Trophoblast cell (in vitro differentiated cells and primary cell): Measurements from ENCODE around the gene EDC3.
"Not testable (repeated sequence)": the region's sequence is repeated elsewhere in the genome, so short reads cannot be mapped to it uniquely, and the experiment has no call there.

Source experiments
- DNase-seq, 2 donors: peaks; one replicate each; pipeline ENCODE4 v3.0.0-alpha.2; 2016
- H2AFZ ChIP-seq: 2 replicates; pipeline ENCODE4 v1.6.1; 2013; ENCODE audit warnings: low read length, moderate library complexity, mild to moderate bottlenecking; ENCODE audit not compliant: insufficient read depth, poor library complexity
- H2AK5ac ChIP-seq: 2 replicates; pipeline ENCODE4 v1.6.1; 2013; ENCODE audit warnings: mild to moderate bottlenecking, low read length
- H2BK120ac ChIP-seq: 2 replicates; pipeline ENCODE4 v1.6.1; 2013; ENCODE audit warnings: low read length, mild to moderate bottlenecking, moderate library complexity; ENCODE audit not compliant: insufficient read depth, poor library complexity
- H2BK12ac ChIP-seq: 2 replicates; pipeline ENCODE4 v1.6.1; 2013; ENCODE audit warnings: mild to moderate bottlenecking, low read length, moderate library complexity
- H2BK5ac ChIP-seq: 2 replicates; pipeline ENCODE4 v1.6.1; 2013; ENCODE audit warnings: low read length, low read depth, moderate library complexity, mild to moderate bottlenecking; ENCODE audit not compliant: poor library complexity
- H3K14ac ChIP-seq: 2 replicates; pipeline ENCODE4 v1.6.1; 2013; ENCODE audit warnings: mild to moderate bottlenecking, low read length
- H3K18ac ChIP-seq: 2 replicates; pipeline ENCODE4 v1.6.1; 2013; ENCODE audit warnings: mild to moderate bottlenecking, low read length
- H3K23ac ChIP-seq: 2 replicates; pipeline ENCODE4 v1.6.1; 2013; ENCODE audit warnings: low read length
- H3K27ac ChIP-seq: 2 replicates; pipeline ENCODE4 v1.5.1; 2013; ENCODE audit warnings: low read depth, mild to moderate bottlenecking, inconsistent platforms, low read length, moderate library complexity
- H3K27me3 ChIP-seq: 2 replicates; pipeline ENCODE4 v1.6.1; 2013; ENCODE audit warnings: inconsistent platforms, mild to moderate bottlenecking, low read length, moderate library complexity; ENCODE audit not compliant: insufficient read depth
- H3K36me3 ChIP-seq, 2 experiments: 1 replicate in 1 of 2; 2 replicates in 1 of 2; pipeline ENCODE4 v1.6.1; 2013; ENCODE audit warnings: low read length in 2 of 2, mild to moderate bottlenecking in 2 of 2, moderate library complexity in 1 of 2; ENCODE audit not compliant: insufficient read depth in 2 of 2, control insufficient read depth in 1 of 2
- H3K4ac ChIP-seq: 2 replicates; pipeline ENCODE4 v1.6.1; 2013; ENCODE audit warnings: low read depth, mild to moderate bottlenecking, low read length, moderate library complexity
- H3K4me1 ChIP-seq, 2 experiments: 1 replicate in 1 of 2; 2 replicates in 1 of 2; pipeline ENCODE4 v1.6.1; 2013; ENCODE audit warnings: low read length in 2 of 2, mild to moderate bottlenecking in 2 of 2, moderate library complexity in 1 of 2; ENCODE audit not compliant: insufficient read depth in 2 of 2, control insufficient read depth in 1 of 2
- H3K4me2 ChIP-seq: 2 replicates; pipeline ENCODE4 v1.6.1; 2013; ENCODE audit warnings: inconsistent platforms, mild to moderate bottlenecking, low read length, moderate library complexity
- H3K4me3 ChIP-seq: 2 replicates; pipeline ENCODE4 v1.5.1; 2013; ENCODE audit warnings: mild to moderate bottlenecking, low read depth, low read length, inconsistent platforms
- H3K79me1 ChIP-seq: one replicate; pipeline ENCODE4 v1.6.1; 2013; ENCODE audit warnings: low read length
- H3K79me2 ChIP-seq: 2 replicates; pipeline ENCODE4 v1.6.1; 2013; ENCODE audit warnings: low read length, mild to moderate bottlenecking; ENCODE audit not compliant: control insufficient read depth, insufficient read depth, poor library complexity
- H3K9ac ChIP-seq: 2 replicates; pipeline ENCODE4 v1.6.1; 2013; ENCODE audit warnings: mild to moderate bottlenecking, low read length
- H3K9me3 ChIP-seq: 2 replicates; pipeline ENCODE4 v1.6.1; 2013; ENCODE audit warnings: low read depth, mild to moderate bottlenecking, control low read depth, inconsistent platforms, low read length; ENCODE audit not compliant: insufficient read depth
- H4K12ac ChIP-seq: 2 replicates; pipeline ENCODE4 v1.6.1; 2013; ENCODE audit warnings: low read depth, mild to moderate bottlenecking, low read length, moderate library complexity
- H4K8ac ChIP-seq: 2 replicates; pipeline ENCODE4 v1.6.1; 2013; ENCODE audit warnings: low read depth, mild to moderate bottlenecking, low read length, moderate library complexity
- H4K91ac ChIP-seq: one replicate; pipeline ENCODE4 v1.6.1; 2013; ENCODE audit warnings: low read depth, mild to moderate bottlenecking, low read length, moderate library complexity
- WGBS: extraction: QIAGEN DNeasy Blood & Tissue Kit; methylation state at CpG from one replicate; pipeline ENCODE4 v1.1.7; 2013; ENCODE audit warnings: missing lambda C conversion rate; ENCODE audit not compliant: insufficient read length, insufficient coverage; ENCODE audit errors: extremely low coverage; 5-methylcytosine and 5-hydroxymethylcytosine counted together

The EDC3 gene

GRCh38 chr15:74629696-74630095, 66.1 kb downstream of the EDC3 start:
- not testable (repeated sequence) for H3K9me3 ChIP-seq, H3K4ac ChIP-seq, H2BK5ac ChIP-seq, H3K9ac ChIP-seq, H2AFZ ChIP-seq, H3K4me3 ChIP-seq, H2BK120ac ChIP-seq, H3K27me3 ChIP-seq, DNase-seq, H3K4me2 ChIP-seq, H3K79me1 ChIP-seq, H4K91ac ChIP-seq, H4K8ac ChIP-seq, H4K12ac ChIP-seq, H3K27ac ChIP-seq, H2BK12ac ChIP-seq, H2AK5ac ChIP-seq, H3K4me1 ChIP-seq, H3K23ac ChIP-seq, H3K18ac ChIP-seq, H3K14ac ChIP-seq, H3K79me2 ChIP-seq
- no CpG with 5 or more reads among the region's 10 CpGs for WGBS
- H3K36me3 ChIP-seq = peaks cover 83 to 89% of the 10 kb centered on the region in 2 experiments

DNA sequence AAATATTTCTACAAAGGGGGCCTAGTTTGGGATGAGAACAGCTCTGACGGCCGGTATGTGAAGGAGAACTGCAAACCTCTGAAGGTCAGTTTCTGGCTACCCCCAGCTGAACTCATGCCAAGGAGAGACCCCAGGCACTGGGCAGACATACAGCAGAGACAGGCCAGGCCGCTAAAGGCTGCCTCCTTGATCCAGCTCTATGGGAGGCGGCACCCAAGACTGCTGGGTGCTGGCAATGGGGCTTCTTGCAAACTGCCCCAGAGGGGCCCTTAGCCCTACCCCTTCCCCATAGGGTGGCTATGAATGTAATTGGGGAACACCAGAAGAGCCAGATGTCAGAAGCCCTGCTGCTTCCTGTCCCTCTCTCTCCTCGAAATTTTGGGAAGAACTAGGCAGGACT, 66.9 kb downstream of the EDC3 start:
- Histone ChIP-seq H3K79me1 (no peaks in the 10 kb centered on the region), H3K23ac (no peak overlapping the region), H3K18ac (no peak overlapping the region), H3K9me3 (no peaks in the 10 kb centered on the region), H3K9ac (no peak overlapping the region), H3K79me2 (no peaks in the 10 kb centered on the region), H3K4me3 (no peak overlapping the region), H2BK5ac (no peak overlapping the region), H2AFZ (no peak overlapping the region), H3K4ac (no peak overlapping the region), H3K14ac (no peak overlapping the region), H2BK120ac (no peak overlapping the region), H3K4me2 (no peak overlapping the region), H2AK5ac (no peak overlapping the region), H3K4me1 (no peaks in the 10 kb centered on the region), H4K91ac (no peak overlapping the region), H3K36me3 (peaks cover 91 to 95% of the 10 kb centered on the region in 2 experiments), H2BK12ac (no peak overlapping the region), H4K8ac (no peak overlapping the region), H3K27me3 (no peaks in the 10 kb centered on the region), H3K27ac (no peak overlapping the region), H4K12ac (no peak overlapping the region)
- no CpG with 5 or more reads among the region's 5 CpGs for WGBS
- DNase-seq = no peak

DNA sequence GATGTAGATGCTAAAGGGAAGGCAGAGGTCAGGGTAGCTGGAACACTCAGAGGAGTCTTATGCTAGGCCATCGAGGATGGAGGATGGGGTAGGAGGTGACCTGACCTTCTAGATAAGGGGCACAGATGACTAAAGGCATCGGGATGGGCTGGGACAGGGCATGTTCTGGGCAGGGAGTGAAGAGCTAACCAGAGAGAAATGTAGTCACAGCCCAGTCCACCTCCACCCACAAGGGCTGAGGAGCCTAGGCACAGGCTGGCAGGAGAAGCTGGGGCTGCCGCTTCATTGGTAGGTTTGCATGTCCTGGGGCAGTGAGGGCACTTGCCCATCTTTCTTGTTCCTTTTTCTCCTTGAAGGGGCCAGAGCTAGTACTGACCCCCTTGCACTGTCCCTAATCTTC, 67.6 kb downstream of the EDC3 start:
- Histone ChIP-seq H3K4me1 (no peaks in the 10 kb centered on the region), H4K8ac (no peak overlapping the region), H3K79me2 (no peaks in the 10 kb centered on the region), H3K36me3 (peaks cover 95 to 96% of the 10 kb centered on the region in 2 experiments), H2AK5ac (no peak overlapping the region), H3K27ac (no peak overlapping the region), H3K79me1 (no peaks in the 10 kb centered on the region), H3K27me3 (no peaks in the 10 kb centered on the region), H3K4me2 (no peak overlapping the region), H3K23ac (no peak overlapping the region), H3K4me3 (no peak overlapping the region), H2BK5ac (no peak overlapping the region), H3K14ac (no peak overlapping the region), H3K9me3 (no peaks in the 10 kb centered on the region), H2BK12ac (no peak overlapping the region), H2BK120ac (no peak overlapping the region), H2AFZ (no peak overlapping the region), H4K91ac (no peak overlapping the region), H3K4ac (no peak overlapping the region), H3K18ac (no peak overlapping the region), H4K12ac (no peak overlapping the region), H3K9ac (no peak overlapping the region)
- DNase-seq = no peak
- no CpG with 5 or more reads among the region's 3 CpGs for WGBS

DNA sequence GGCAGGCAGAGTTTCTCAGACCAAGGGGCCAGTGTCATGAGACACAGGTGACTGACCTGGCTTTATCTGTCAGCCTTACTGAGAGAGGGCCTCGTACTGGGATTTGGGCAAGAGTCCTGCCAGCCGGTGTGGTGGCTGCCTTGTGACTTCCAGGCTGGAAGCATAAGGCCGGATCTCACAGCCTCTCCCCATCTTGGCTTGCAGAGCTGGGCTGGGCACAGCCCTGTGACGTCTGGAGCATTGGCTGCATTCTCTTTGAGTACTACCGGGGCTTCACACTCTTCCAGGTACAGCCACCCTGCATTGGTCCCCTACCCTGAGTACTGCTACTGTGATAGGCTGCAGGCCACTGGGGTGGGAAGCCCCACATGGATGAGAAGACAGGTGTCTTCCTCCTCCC, 68.1 kb downstream of the EDC3 start:
- Histone ChIP-seq H3K4ac (no peak overlapping the region), H3K4me2 (no peak overlapping the region), H3K27ac (no peak overlapping the region), H2AFZ (no peak overlapping the region), H3K4me1 (no peaks in the 10 kb centered on the region), H2BK12ac (no peak overlapping the region), H4K12ac (no peak overlapping the region), H3K36me3 (peaks cover 95 to 96% of the 10 kb centered on the region in 2 experiments), H3K79me1 (no peaks in the 10 kb centered on the region), H2BK5ac (no peak overlapping the region), H2AK5ac (no peak overlapping the region), H3K23ac (no peak overlapping the region), H4K91ac (no peak overlapping the region), H4K8ac (no peak overlapping the region), H3K9ac (no peak overlapping the region), H3K4me3 (no peak overlapping the region), H3K14ac (no peak overlapping the region), H2BK120ac (no peak overlapping the region), H3K9me3 (no peaks in the 10 kb centered on the region), H3K27me3 (no peaks in the 10 kb centered on the region), H3K18ac (no peak overlapping the region), H3K79me2 (no peaks in the 10 kb centered on the region)
- WGBS = no CpG with 5 or more reads among the region's 5 CpGs
- no peak for DNase-seq
